ENCODE measurements around the gene LY6G6C.
A peak's percentile ranks its signal among the peaks of the same experiment; 100 is the strongest.

The LY6G6C gene

GRCh38 chr6:31721351-31722020 is at the start of gene LY6G6C:
TSS of gene LY6G6C (minus strand) at chr6:31721746. CDS start at chr6:31721679, 67 bp downstream.
- no peak for DNase-seq

- no peak for DNase-seq
These were observed 49.3 kb upstream of the LY6G6C start for GRCh38 chr6:31770860-31771259.

- DNase-seq = peak in 5 of 56 donors; percentile 13 to 27 (median 23)
These were observed 48.3 kb upstream of the LY6G6C start for GRCh38 chr6:31769684-31770371.

- peak in 1 of 56 donors; percentile 29 for DNase-seq
These were observed 47.1 kb upstream of the LY6G6C start for GRCh38 chr6:31768363-31769257.

GRCh38 chr6:31767096-31767645 is 45.6 kb upstream of the LY6G6C start:
- DNase-seq = no peak

- no peak for DNase-seq
These were observed 44.6 kb upstream of the LY6G6C start for GRCh38 chr6:31765910-31766794.

GRCh38 chr6:31765559-31765909 is 44.0 kb upstream of the LY6G6C start:
- no peak for DNase-seq

- no peak for DNase-seq
These were observed 42.7 kb upstream of the LY6G6C start for GRCh38 chr6:31764198-31764597.

- peak in 7 of 56 donors; percentile 5 to 27 (median 19) for DNase-seq
These were observed 42.0 kb upstream of the LY6G6C start for GRCh38 chr6:31763619-31763940.

- no peak for DNase-seq
These were observed 41.5 kb upstream of the LY6G6C start for GRCh38 chr6:31762878-31763618.

- DNase-seq = no peak
These were observed 40.8 kb upstream of the LY6G6C start, which contains the start of gene SAPCD1 for GRCh38 chr6:31762356-31762755. TSS of gene SAPCD1 (plus strand) at chr6:31762656. CDS start at chr6:31763055, 399 bp downstream.

GRCh38 chr6:31761343-31761742 is 39.8 kb upstream of the LY6G6C start:
- DNase-seq = no peak

GRCh38 chr6:31760790-31761189 is 39.2 kb upstream of the LY6G6C start:
- DNase-seq = no peak

- DNase-seq = no peak
These were observed 36.7 kb upstream of the LY6G6C start for GRCh38 chr6:31758281-31758680.

GRCh38 chr6:31752739-31753319 is 31.3 kb upstream of the LY6G6C start:
- no peak for DNase-seq

GRCh38 chr6:31750411-31751022 is 29.0 kb upstream of the LY6G6C start:
- DNase-seq = no peak

GRCh38 chr6:31749301-31750036 is 27.9 kb upstream of the LY6G6C start:
- no peak for DNase-seq

- no peak for DNase-seq
These were observed 22.9 kb upstream of the LY6G6C start for GRCh38 chr6:31744422-31744821.
